ENCODE measurements around the gene CDK19.

The CDK19 gene

DNA sequence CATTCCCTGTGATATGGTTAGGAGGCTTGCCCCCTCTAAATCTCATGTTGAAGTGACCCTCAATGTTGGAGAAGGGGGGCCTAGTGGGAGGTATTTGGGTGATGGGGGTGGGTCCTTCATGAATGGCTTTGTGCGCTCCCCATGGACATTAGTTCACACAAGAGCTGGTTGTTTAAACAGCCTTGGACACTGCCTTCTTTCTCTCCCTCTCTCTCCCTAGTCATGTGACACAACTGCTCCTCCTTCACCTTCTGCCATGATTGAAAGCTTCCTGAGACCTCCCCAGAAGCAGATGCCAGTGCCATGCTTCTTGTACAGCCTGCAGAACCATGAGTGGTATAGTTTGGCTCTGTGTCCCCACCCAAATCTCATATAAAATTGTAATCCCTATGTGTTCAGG is 221.6 kb downstream of the CDK19 start:
- Histone ChIP-seq H4K20me1 (ENCODE audit: insufficient read depth, low read length) (no peaks in the 10 kb centered on the region), H3K4me3 (ENCODE audit: low read length) (no peak overlapping the region), H3K27ac (ENCODE audit: low read length) (no peak overlapping the region), H3K27me3 (replicated peaks; ENCODE audit: insufficient read depth, low read length) (no peaks in the 10 kb centered on the region), H3F3A (ENCODE audit: insufficient read depth, low read length) (no peaks in the 10 kb centered on the region), H3K4me2 (ENCODE audit: low read depth, low read length) (no peak overlapping the region), H3K79me2 (ENCODE audit: low read length) (no peaks in the 10 kb centered on the region), H3K4me1 (ENCODE audit: low read length) (no peaks in the 10 kb centered on the region), H3K9me2 (replicated peaks; ENCODE audit: insufficient read depth, low read length) (no peaks in the 10 kb centered on the region), H3K9ac (ENCODE audit: low read length) (no peak overlapping the region), H3K9me3 (replicated peaks; ENCODE audit: insufficient read depth, low read length) (no peaks in the 10 kb centered on the region), H2AFZ (ENCODE audit: low read length) (no peak overlapping the region), H3K36me3 (replicated peaks; ENCODE audit: insufficient read depth, low read length) (no peaks in the 10 kb centered on the region)
- DNase-seq = no peak
- no peak for TF ChIP-seq CTCF (IDR thresholded peaks at IDR 0.05; ENCODE audit: low read length)
- TF ChIP-seq EZH2phosphoT487 (IDR thresholded peaks at IDR 0.05; ENCODE audit: low read length) = no peak
- no peak for TF ChIP-seq EZH2 (optimal IDR thresholded peaks at IDR 0.05; ENCODE audit: low read depth, low read length)

- no peaks in the 10 kb centered on the region for H4K20me1 ChIP-seq (ENCODE audit: insufficient read depth, low read length)
- H3K36me3 ChIP-seq (replicated peaks; ENCODE audit: insufficient read depth, low read length) = no peaks in the 10 kb centered on the region
- no peaks in the 10 kb centered on the region for H3K27me3 ChIP-seq (replicated peaks; ENCODE audit: insufficient read depth, low read length)
- no peak for TF ChIP-seq CTCF (IDR thresholded peaks at IDR 0.05; ENCODE audit: low read length)
- no peak for TF ChIP-seq EZH2 (optimal IDR thresholded peaks at IDR 0.05; ENCODE audit: low read depth, low read length)
- TF ChIP-seq EZH2phosphoT487 (IDR thresholded peaks at IDR 0.05; ENCODE audit: low read length) = no peak
- no peaks in the 10 kb centered on the region for H3K4me1 ChIP-seq (ENCODE audit: low read length)
- H3K4me2 ChIP-seq (ENCODE audit: low read depth, low read length) = no peak overlapping the region
- H3K79me2 ChIP-seq (ENCODE audit: low read length) = no peaks in the 10 kb centered on the region
- H3K9me3 ChIP-seq (replicated peaks; ENCODE audit: insufficient read depth, low read length) = no peaks in the 10 kb centered on the region
- no peak overlapping the region for H3K9ac ChIP-seq (ENCODE audit: low read length)
- DNase-seq = no peak
- H2AFZ ChIP-seq (ENCODE audit: low read length) = no peak overlapping the region
- no peaks in the 10 kb centered on the region for H3F3A ChIP-seq (ENCODE audit: insufficient read depth, low read length)
- H3K27ac ChIP-seq (ENCODE audit: low read length) = no peak overlapping the region
- no peaks in the 10 kb centered on the region for H3K9me2 ChIP-seq (replicated peaks; ENCODE audit: insufficient read depth, low read length)
- H3K4me3 ChIP-seq (ENCODE audit: low read length) = no peak overlapping the region
Measured at GRCh38 chr6:110592765-110593164, 222.5 kb downstream of the CDK19 start.

- no peaks in the 10 kb centered on the region for H3K79me2 ChIP-seq (ENCODE audit: low read length)
- no peak overlapping the region for H2AFZ ChIP-seq (ENCODE audit: low read length)
- no peaks in the 10 kb centered on the region for H4K20me1 ChIP-seq (ENCODE audit: insufficient read depth, low read length)
- H3K27ac ChIP-seq (ENCODE audit: low read length) = no peak overlapping the region
- no peaks in the 10 kb centered on the region for H3K9me2 ChIP-seq (replicated peaks; ENCODE audit: insufficient read depth, low read length)
- no peak overlapping the region for H3K4me3 ChIP-seq (ENCODE audit: low read length)
- H3K4me1 ChIP-seq (ENCODE audit: low read length) = no peaks in the 10 kb centered on the region
- H3F3A ChIP-seq (ENCODE audit: insufficient read depth, low read length) = no peaks in the 10 kb centered on the region
- no peaks in the 10 kb centered on the region for H3K27me3 ChIP-seq (replicated peaks; ENCODE audit: insufficient read depth, low read length)
- H3K4me2 ChIP-seq (ENCODE audit: low read depth, low read length) = no peak overlapping the region
- no peak overlapping the region for H3K9ac ChIP-seq (ENCODE audit: low read length)
- TF ChIP-seq EZH2phosphoT487 (IDR thresholded peaks at IDR 0.05; ENCODE audit: low read length) = no peak
- TF ChIP-seq CTCF (IDR thresholded peaks at IDR 0.05; ENCODE audit: low read length) = no peak
- TF ChIP-seq EZH2 (optimal IDR thresholded peaks at IDR 0.05; ENCODE audit: low read depth, low read length) = no peak
- DNase-seq = no peak
- H3K9me3 ChIP-seq (replicated peaks; ENCODE audit: insufficient read depth, low read length) = no peaks in the 10 kb centered on the region
- no peaks in the 10 kb centered on the region for H3K36me3 ChIP-seq (replicated peaks; ENCODE audit: insufficient read depth, low read length)
Measured at GRCh38 chr6:110590821-110591351, 224.4 kb downstream of the CDK19 start.

All from MM.1S (cell line).